Activated T-cell treated with anti-CD3 and anti-CD28 coated beads for 4 hours (primary cell): ENCODE data around the gene CHFR.
"Not testable (repeated sequence)": the region's sequence is repeated elsewhere in the genome, so short reads cannot be mapped to it uniquely, and the experiment has no call there.

Experiments used
- DNase-seq: peaks from one replicate; pipeline ENCODE4 v3.0.0-alpha.2; 2020

The CHFR gene

GRCh38 chr12:132838410-132839080 lies 48.9 kb downstream of the CHFR start:
- DNase-seq: no peak

GRCh38 chr12:132837693-132838409 lies 49.6 kb downstream of the CHFR start:
- DNase-seq: no peak

- DNase-seq: no peak
Measured at GRCh38 chr12:132836795-132837331, 50.5 kb downstream of the CHFR start.

- DNase-seq: not testable (repeated sequence)
Measured at GRCh38 chr12:132836230-132836629, 51.2 kb downstream of the CHFR start.

- no peak for DNase-seq
Measured at GRCh38 chr12:132835076-132836025, 52.1 kb downstream of the CHFR start.

GRCh38 chr12:132834181-132834711 lies 53.2 kb downstream of the CHFR start:
- DNase-seq: no peak

GRCh38 chr12:132833341-132833740 lies 54.1 kb downstream of the CHFR start:
- no peak for DNase-seq

GRCh38 chr12:132831771-132832170 lies 55.6 kb downstream of the CHFR start:
- no peak for DNase-seq

- DNase-seq: peak; percentile 95
Measured at GRCh38 chr12:132828706-132829534, 58.5 kb downstream of the CHFR start, which contains the start of gene GOLGA3. GOLGA3 (minus strand) TSS chr12:132828869; CDS start chr12:132822128, 6,741 bp downstream.

- peak; percentile 7 for DNase-seq
Measured at GRCh38 chr12:132827763-132828703, 59.4 kb downstream of the CHFR start.

- DNase-seq: no peak
Measured at GRCh38 chr12:132825861-132826260, 61.5 kb downstream of the CHFR start.

- no peak for DNase-seq
Measured at GRCh38 chr12:132825089-132825488, 62.3 kb downstream of the CHFR start.

GRCh38 chr12:132824053-132824452 lies 63.4 kb downstream of the CHFR start:
- no peak for DNase-seq

- DNase-seq: no peak
Measured at GRCh38 chr12:132818562-132818961, 68.8 kb downstream of the CHFR start.

GRCh38 chr12:132814232-132814631 lies 73.2 kb downstream of the CHFR start:
- no peak for DNase-seq

GRCh38 chr12:132813443-132813842 lies 74.0 kb downstream of the CHFR start:
- no peak for DNase-seq

GRCh38 chr12:132812631-132813305 lies 74.6 kb downstream of the CHFR start:
- DNase-seq: no peak

GRCh38 chr12:132809391-132809790 lies 78.0 kb downstream of the CHFR start:
- not testable (repeated sequence) for DNase-seq

GRCh38 chr12:132807295-132808092 lies 79.9 kb downstream of the CHFR start:
- no peak for DNase-seq
